DMS53 treated with DMSO at 0.1 percent for 48 hours (cell line): ENCODE measurements around the gene NFIC.
A peak's percentile ranks its signal among the peaks of the same experiment; 100 is the strongest.
"Not testable (repeated sequence)": the region's sequence is repeated elsewhere in the genome, so short reads cannot be mapped to it uniquely, and the experiment has no call there.

Experiments
- DNase-seq: peaks from one replicate; lab custom pipeline; 2025; ENCODE audit not compliant: unreplicated experiment; lab: John Stamatoyannopoulos, UW

The NFIC gene

DNA sequence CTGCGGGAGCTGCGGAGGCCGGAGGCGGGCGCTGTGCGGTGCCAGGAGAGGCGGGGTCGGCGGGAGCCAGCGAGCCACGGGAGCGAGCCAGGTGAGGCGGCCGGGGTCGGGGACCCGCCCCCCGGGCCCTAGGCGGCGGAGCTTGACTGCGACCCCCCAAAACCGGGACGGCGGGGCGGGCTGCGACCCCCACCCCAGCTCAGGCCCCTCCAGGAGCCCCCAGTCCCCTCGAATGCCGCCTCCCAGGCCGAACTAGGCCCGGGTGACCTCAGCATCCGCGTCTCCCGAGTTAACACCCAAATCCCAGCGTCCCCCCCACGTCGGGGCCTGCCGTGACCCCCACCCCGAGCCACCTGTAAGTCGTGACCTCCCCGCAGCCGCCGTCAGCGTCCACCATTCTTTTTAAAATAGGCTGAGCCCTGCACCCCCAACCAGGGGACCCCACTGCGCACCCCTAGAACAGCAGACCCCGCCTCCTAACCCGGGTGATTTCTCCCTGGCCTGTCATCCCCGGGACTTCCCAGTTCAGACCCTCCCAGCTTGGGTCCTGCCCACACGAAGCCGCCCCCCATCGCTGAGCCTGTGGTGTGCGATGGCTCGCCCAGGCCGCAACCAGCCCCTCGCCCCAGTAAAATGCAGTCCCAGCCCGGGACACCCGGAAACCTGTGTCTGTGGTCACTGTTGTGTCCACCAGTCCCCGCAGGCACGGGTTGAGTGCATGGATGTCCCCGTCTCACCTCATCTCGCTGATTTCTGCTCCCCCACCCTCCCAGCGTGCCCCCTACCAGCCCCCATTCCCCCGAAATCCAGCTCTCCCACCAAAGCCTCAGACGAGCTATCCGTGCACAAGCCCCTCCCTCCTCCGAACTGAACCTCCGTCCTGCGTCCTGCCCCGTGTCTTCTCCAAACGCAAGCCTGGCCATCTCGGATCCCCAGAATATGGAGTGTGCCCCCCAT, 140.3 kb downstream of the NFIC start:
- no peak for DNase-seq

DNA sequence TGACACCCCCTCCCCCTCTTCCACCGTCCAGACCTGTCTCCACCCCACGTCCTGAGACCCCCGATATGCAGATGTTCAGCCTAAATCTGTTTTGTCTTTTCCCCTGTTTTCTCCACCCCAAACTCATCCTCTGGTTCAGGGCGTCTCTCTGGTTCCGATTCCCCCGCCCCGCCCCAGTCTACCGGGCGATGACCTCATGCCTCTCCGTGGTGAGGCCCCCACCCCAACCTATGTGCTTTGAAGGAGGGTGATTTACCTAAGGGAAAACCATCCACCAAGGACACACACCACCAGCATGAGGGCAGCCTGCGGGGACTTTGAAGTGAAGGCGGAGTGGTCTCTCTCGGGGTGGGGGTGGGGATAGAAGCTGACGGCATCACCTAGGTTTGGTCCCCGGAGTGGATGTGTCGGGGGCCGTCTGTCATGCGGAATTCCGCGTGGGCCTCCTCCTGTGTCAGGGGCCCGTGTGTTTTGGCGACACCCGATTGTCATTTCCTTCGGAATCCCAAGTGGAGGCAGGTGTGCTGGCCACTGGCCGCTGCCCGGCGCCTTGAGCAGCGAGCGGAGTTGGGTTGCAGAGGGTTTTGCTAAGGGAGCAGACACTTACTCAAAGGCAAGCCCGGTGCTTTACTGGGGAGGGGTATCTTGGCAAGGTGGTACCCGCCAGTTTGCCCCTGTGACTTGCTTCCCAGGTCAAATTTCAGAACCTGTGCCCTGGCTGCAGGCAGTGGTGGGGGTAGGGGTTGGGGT, 141.2 kb downstream of the NFIC start:
- DNase-seq = no peak

DNA sequence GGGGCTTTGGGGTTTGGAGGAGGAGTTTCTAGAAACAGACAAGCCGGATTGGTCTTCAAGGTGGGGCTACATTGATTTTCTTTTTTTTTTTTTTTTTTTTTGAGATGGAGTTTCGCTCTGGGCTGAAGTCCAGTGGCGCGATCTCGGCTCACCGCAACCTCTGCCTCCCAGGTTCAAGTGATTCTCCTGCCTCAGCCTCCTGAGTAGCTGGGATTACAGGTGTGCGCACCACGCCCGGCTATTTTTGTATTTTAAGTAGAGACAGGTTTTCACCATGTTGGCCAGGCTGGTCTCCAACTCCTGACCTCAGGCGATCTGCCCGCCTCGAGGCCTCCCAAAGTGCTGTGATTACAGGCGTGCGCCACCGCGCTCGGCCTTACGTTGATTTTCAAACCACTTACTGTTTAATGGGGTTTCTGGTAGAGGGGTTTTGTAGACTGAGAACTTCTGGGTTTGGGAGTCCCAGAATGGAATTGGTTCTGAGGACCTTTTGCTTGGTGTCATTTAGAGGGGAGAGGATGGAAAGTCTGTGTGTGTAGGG, 141.8 kb downstream of the NFIC start:
- not testable (repeated sequence) for DNase-seq

DNA sequence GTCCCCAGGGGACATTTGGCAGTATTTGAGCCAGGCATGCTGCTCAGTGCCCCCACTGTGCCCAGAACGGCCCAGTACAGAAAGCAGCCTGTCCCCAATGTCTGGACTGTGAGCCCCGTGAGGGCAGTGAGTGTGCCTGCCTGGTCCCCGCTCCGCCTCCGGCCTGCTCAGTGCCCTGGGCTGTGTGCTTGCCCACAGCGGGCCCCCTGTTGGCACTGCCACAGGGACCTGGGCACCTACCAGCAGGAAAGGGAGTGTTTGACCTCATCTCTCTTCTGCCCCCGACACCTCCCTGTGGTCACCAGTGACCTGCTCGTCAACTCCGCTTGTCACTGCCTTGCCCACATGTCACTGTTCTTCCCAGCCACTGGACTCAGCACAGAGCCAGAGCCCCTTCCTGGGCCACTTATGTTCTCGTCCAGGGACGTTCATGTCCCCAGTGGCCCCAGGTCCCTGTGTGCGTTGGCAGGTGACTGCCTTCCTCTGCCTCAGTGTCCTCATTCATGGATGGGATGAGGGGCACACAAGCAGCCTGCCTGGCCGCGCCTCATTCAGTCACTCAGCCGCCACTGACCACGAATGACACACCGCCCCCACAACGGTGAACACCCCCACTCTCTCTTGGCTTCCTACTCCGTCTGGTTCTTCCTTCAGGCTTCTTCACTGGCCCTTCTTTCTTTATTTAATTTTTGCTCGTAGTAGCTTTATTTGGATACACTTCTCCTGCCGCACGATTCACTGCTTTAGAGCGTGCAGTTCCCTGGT, 142.6 kb downstream of the NFIC start:
- no peak for DNase-seq

DNA sequence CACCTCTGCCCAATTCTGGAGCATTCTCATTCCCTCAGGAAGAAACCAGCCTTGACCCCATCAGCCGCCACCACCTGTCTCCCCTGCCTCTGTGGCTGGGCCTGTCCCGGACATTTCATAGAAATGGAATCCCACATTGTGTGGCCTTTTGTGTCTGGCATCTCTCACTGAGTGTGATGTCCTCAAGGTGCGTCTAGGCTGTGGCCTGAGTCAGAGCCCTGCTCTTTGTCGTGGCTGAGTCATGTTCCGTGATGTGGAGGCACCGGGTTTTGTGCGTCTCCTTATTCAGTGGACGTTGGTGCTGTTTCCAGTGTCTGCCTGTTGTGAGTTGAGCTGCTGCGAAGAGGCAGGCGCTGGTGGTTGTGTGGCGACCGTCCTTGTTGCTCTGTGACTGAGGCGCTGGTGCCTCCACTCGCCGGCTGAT, 143.2 kb downstream of the NFIC start:
- no peak for DNase-seq

DNA sequence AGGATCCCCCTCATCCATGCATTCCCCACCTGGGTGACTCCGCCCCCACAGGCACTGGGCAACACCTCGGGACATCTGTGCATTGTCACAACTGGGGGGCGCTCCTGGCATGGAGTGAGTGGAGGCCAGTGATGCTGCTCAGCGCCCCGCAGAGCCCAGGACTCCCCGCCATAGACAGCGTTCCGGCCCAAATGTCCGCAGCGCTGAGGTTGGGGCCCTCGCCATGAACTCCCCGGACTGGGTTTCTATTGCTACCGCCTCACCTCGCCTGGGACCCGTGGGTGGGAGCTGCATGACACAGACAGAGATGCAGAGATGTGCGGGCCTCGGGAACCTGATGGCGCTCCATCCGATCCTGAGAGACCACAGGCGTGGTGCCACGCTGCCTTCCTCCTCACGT, 144.3 kb downstream of the NFIC start:
- no peak for DNase-seq

DNA sequence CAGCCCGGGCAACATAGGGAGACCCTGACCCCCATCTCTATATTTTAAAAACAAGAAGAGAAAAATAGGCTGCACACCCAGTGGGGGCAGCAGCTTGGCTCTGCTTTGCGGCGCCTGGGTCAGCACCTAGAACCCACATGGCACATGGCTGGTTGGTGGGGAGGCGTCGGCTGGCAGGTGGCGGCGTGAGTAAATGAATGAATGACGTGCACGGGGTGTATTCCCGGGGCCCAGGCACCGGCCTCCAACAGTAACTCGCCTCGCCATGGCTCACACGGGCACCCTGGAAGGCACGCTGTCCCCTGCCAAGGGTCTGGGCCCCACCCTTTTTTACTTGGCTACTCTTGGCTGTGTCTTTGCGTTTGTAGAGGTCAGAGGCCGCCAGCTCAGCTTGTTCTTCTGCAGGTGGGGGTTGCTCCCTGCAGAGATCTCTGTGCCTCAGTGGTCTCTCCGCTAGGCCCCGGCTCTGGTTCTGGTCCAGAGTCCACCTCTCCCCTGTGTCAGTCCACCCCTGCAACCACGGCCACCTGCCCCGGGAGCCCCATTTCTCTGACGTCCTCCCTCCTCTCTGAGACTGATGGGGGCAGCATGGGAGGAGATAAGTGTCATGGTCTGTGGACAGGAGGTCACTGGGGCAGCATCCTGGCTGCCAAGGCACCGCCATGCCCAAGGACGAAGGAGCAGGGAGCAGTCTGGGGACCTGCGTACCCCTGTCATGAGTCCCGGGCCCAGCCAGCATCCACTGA, 145.3 kb downstream of the NFIC start:
- no peak for DNase-seq

DNA sequence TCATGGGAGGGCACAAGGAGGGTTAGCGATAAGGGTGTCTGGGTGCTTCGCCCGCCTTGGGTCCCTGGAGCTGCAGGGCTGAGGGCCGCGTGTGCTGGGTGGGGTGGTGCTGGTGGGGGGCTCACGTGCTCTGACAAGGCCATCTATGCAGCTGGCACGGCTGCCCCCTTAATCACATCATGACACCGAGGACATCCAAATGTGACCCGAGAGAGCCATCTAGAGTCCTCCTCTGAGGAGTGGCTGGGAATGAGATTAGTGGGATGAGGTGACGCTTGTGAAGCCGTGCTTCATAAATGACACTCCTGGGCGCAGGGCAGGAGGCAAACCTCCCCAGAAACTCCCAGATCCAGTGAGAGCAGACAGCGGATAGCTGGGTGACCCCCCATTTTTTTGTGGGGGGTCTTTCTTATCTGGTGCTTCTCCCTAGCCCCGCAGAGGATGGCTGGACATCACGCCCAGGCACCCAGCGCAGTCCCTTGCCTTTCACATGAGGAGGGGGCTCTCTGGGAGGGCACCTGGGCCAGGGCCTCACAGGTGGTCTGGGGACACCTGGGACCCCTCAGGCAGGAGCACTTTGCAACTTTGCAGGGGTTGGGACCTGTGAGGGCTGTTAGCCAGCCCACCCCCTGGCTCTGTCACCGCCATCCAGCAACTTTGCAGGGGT, 146.3 kb downstream of the NFIC start:
- DNase-seq = no peak

DNA sequence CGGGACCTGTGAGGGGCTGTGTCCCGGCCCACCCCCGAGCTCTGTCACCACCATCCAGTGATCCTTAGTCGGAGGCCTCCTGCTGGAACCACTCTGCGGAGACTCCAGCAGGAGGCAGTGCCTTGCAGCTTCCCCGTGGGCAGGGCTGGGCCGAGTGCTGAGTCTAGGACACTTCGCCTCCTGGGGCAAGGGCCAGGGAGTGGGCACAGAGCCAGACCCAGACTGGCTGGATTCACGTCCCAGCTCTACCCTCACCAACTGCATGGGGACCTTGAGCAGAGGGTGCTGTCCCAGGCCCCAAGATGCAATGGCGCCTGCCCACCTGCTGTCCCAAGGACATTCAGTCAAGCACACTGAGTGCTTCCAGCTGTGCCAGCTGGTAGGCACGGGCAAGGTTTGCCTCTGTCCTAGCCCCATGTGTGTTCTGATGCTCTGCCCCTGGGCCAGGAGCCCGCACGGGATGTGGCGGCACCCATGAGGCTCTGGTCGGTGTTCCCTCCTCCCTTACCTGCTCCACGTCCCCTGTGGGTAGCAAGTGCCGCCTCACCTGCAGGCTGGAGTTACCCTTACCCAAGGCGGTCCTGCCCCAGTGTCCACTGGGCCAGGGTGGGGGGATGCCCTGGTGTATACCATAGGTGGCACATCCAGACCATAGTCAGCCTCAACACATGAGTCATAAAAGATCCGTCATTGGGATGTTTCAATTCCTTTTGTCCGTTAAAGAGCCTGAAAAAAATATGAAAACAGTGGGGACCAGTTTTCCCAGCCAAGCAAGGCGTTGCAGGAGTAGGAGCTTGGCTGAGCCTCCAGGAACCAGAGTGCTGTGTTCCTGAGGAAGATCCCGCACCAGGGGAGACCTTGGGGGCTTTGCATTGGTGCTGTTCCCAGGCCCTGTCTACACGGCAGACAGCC, 147.1 kb downstream of the NFIC start:
- DNase-seq = no peak

DNA sequence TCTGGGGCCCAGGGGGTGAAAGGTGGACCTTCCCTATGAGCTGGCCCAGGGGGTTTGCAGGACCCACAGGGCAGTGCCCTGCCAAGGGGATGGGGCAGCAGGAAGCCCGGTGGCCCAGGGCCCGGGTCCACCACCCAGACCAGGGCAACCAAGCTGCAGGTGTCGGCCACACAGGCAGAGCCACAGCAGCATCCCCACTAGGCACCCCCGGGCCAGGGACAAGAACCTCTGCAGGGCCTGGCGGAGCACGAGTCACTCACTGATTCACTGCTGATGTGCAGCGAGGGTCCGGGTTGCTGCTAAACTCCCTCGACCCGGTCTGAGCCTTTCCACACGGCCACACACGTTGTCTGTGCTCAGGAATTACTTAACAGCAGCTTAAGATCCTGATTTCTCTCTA, 148.5 kb downstream of the NFIC start:
- no peak for DNase-seq

DNA sequence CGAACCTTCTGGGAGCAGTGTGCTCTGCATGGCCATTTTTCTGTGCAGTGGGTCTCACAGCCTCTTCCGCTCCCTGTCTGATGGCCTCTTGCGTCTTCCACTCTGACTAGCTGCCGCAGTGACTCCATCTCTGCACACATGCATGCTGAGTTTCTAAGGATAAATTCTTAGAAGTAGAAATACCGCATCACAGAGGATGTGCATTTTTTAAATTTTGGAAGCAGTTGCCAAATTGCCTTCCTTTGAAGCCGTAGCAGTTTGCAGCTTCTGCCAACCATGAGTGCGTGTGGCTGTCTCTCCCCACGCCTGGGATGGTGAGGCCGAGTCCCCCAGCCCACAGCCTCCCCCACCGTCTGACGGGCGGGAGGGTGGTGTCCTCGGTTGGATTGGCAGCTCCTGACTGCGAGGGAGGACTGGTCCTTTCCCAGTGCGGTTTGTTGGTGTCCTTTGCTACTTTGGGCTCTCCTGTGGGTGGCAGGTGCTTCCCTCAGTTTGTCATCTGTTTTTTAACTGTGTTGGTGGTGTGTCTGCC, 149.6 kb downstream of the NFIC start:
- DNase-seq = no peak

DNA sequence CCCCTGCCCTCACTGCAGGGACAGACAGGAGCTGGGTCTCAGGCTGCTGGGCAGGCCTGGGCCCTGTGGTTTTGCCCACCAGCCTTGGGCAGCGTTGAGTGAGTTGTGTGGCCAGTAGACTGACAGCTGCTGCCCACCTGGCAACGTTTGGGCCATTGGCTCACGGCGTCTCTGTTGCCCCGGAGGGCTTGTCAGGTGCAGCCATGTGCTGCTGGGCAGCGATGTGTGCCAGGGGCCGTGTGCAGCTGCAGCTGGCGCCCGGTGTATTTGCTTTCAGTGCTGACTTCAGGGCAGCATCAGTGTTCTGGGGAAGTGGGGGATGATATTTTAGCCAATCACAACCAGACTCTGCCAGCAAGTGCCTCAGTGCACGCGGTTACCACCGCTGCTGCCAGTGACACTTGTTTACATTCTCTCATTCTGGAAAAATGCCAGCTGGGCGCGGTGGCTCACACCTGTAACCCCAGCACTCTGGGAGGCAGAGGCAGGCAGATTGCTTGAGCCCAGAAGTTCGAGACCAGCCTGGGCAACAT, 150.4 kb downstream of the NFIC start:
- peak; percentile 48 for DNase-seq

DNA sequence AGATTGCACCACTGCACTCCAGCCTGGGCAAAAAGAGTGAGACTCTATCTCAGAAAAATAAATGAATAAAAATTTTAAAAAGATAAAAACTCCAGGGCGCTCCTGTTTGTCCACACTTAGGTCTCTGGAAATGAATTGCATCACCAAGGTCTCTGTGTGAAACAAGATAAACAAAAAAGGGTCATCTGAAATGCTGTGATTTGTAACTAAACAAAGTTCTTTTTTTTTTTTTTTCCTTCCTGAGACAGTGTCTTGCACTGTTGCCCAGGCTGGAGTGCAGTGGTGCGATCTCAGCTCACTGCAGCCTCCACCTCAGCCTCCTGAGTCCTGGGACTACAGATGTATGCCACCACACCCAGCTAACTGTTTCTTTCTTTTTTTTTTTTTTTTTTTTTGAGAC, 151.3 kb downstream of the NFIC start:
- DNase-seq = no peak

DNA sequence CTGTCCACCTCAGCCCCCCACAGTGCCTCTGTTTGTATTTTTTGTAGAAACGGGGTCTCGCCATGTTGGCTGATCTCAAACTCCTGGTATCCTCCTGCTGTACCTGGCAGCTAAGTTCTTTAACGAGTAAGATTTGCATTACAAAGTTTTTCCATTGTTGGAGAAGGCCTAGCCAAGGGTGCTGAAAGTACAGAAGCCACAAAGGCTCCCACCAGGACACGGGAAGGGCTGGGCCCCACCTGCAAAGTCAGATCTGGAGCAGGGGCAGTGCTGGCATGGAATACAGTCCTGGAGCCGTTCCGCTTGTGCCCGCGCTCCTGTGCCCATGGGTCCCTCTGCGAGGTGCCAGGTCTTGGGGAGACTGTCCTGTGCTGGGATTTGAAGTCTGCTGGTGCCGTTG, 151.9 kb downstream of the NFIC start:
- DNase-seq = no peak

DNA sequence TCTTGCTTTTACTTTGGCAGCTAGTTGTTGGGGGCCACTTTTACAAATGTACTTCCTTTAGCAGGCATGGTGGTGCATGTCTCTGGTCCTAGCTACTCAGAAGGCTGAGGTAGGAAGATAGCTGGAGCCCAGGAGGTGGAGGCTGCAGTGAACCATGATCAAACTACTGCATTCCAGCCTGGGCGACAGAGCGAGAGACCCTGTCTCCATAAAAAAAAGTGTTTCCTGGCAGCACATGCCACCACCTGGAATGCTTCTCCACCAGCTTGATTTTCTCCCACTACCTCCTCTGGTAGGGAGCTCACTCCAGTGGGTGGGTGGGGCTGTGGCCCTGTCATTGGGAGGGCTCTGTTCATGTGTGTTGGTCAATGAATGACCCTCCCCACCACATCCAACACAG, 152.3 kb downstream of the NFIC start:
- DNase-seq = no peak
